NT2/D1 (cell line): ENCODE results near the gene FAM149B1.

Source experiments
- DNase-seq: peaks from one replicate; pipeline ENCODE4 v3.0.0-alpha.2; 2011; ENCODE audit warnings: low read depth, low spot score
- H3K27me3 ChIP-seq: 2 replicates; pipeline ENCODE4 v1.6.0; 2011; ENCODE audit warnings: mild to moderate bottlenecking; ENCODE audit not compliant: insufficient read length, insufficient read depth
- H3K36me3 ChIP-seq: 2 replicates; pipeline ENCODE4 v1.6.1; 2011; ENCODE audit warnings: mild to moderate bottlenecking, low read length, mixed read lengths; ENCODE audit not compliant: insufficient read depth, insufficient read length
- H3K4me1 ChIP-seq: 2 replicates; pipeline ENCODE4 v1.5.1; 2011; ENCODE audit not compliant: insufficient read depth, insufficient read length
- H3K4me3 ChIP-seq: 2 replicates; pipeline ENCODE4 v1.5.1; 2011; ENCODE audit warnings: low read depth; ENCODE audit not compliant: insufficient read length
- H3K9ac ChIP-seq: 2 replicates; pipeline ENCODE4 v1.6.0; 2011; ENCODE audit warnings: low read depth; ENCODE audit not compliant: insufficient read length
- H3K9me3 ChIP-seq: 2 replicates; pipeline ENCODE4 v1.5.1; 2011; ENCODE audit warnings: mild to moderate bottlenecking, low read length; ENCODE audit not compliant: insufficient read depth
- SUZ12 ChIP-seq: IDR thresholded peaks from 2 replicates; pipeline ENCODE4 v1.6.1; 2011; ENCODE audit not compliant: insufficient read length, insufficient read depth; ENCODE audit errors: extremely low read depth
- YY1 ChIP-seq: IDR thresholded peaks from 2 replicates; pipeline ENCODE4 v1.6.1; 2011; ENCODE audit not compliant: insufficient read length, insufficient read depth
- ZNF274 ChIP-seq: IDR thresholded peaks from 2 replicates; pipeline ENCODE4 v1.6.1; 2011; ENCODE audit warnings: mild to moderate bottlenecking, low read depth, low read length

FAM149B1 gene

DNA sequence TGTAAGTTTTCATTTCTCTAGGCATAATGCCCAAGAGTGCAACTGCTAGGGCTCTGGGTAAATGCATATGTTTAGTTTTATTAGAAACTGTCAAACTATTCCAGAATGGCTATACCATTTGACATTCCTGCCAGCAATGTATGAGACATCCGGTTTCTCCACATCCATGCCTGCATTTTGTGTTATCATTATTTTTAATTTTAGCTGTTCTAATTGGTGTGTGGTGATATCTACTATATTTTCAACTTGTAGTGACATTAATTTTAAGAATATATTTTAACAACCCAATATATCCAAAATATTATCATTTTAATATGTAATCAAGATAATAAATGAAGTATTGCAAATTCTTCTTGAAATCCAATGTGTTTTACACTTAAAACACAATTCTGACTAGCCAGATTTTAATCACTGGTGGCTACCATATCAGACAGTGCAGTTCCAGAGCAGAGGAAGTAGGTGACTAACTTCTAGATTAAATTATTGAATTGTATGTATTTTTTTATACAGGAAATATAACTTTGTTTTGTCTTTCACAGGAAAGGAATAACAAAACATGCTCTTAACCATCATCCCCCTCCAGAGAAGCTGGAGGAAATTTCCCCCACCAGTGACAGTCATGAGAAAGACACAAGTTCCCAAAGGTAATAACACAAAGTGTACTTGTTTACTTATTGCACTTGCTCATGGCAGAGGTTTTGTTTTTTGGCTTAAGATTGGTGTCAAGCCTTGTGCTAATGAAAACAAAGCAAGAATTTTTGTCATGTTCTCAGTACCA lies 6.4 kb downstream of the FAM149B1 start:
- no peaks in the 10 kb centered on the region for H3K4me1 ChIP-seq
- no peak overlapping the region for H3K9ac ChIP-seq
- H3K9me3 ChIP-seq: no peaks in the 10 kb centered on the region
- DNase-seq: no peak
- TF ChIP-seq ZNF274 (no peak), SUZ12 (no peak), YY1 (no peak)
- no peaks in the 10 kb centered on the region for H3K27me3 ChIP-seq
- no peak overlapping the region for H3K4me3 ChIP-seq
- H3K36me3 ChIP-seq: peaks cover 7% of the 10 kb centered on the region

DNA sequence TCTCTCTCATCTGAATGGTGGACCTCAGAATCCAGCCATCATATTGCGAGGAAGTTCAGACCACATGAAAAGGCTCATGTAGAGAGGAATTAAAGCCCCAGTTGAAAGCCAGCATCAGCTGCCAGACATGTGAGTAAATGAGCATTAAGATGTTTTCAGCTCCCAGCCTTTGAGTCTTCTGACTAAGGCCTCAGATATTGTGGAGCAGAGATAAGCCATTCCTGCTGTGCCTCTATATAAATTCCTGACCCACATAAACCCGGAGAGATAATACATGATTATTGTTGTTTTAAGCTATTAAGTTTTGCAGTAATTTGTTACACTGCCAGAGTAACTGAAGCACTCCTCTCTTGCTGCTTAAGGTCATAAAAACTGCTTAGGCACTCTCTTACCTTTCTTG lies 14.6 kb downstream of the FAM149B1 start:
- DNase-seq: no peak
- no peaks in the 10 kb centered on the region for H3K4me1 ChIP-seq
- H3K36me3 ChIP-seq: peaks cover 4% of the 10 kb centered on the region
- no peak overlapping the region for H3K4me3 ChIP-seq
- TF ChIP-seq SUZ12: no peak
- no peak for TF ChIP-seq YY1
- TF ChIP-seq ZNF274: no peak
- H3K9me3 ChIP-seq: no peaks in the 10 kb centered on the region
- H3K9ac ChIP-seq: no peak overlapping the region
- no peaks in the 10 kb centered on the region for H3K27me3 ChIP-seq

DNA sequence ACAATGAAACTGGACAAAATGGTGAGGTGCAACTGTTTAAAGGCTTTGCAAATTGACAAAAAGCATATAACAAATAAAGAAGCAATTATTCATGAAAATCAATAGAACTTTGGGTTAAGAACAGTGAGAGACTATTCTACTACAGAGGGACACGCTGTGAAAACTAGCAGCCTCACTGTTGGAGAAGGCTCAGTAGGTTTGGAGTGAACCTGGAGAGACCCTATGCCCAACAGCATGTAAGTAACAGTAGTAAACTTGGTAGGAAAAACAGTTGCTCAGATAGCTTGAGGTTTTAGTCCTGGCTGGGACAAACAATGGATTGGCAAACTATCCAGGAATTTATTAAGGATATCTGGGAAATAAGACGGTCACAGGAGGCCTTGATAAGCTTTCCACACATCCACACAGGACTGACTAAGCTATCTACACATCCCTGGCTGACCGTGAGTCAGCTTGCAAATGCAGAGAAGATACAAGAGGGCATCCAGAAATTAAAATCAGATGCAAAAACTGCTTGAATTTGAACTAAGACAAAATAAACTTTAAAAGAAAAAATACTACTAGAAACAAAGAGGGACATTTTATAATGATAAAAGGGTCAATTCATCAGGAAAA lies 15.9 kb downstream of the FAM149B1 start:
- no peaks in the 10 kb centered on the region for H3K4me1 ChIP-seq
- no peaks in the 10 kb centered on the region for H3K9me3 ChIP-seq
- H3K9ac ChIP-seq: no peak overlapping the region
- no peak for DNase-seq
- H3K36me3 ChIP-seq: peaks cover 4% of the 10 kb centered on the region
- H3K27me3 ChIP-seq: no peaks in the 10 kb centered on the region
- H3K4me3 ChIP-seq: no peak overlapping the region
- no peak for TF ChIP-seq ZNF274
- TF ChIP-seq YY1: no peak
- no peak for TF ChIP-seq SUZ12

DNA sequence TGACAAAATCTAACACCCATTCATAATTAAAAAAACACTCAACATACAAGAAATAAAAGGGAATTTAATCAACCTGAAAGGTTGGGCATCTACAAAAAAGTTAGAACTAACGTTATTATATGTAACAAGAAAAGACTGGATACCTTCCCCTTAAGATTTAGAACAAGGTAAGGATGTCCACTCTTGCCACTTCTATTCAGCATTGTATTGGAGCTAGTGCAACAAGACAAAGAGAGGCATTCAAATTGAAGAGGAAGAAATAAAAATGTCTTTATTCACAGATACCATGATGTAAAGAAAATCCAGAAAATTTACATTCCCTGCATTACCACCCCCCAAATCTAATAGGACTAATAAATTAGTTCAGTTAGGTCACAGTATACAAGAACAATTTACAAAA lies 18.3 kb downstream of the FAM149B1 start:
- no peaks in the 10 kb centered on the region for H3K36me3 ChIP-seq
- no peak for TF ChIP-seq SUZ12
- TF ChIP-seq ZNF274: no peak
- no peaks in the 10 kb centered on the region for H3K9me3 ChIP-seq
- H3K27me3 ChIP-seq: no peaks in the 10 kb centered on the region
- no peak overlapping the region for H3K9ac ChIP-seq
- no peak overlapping the region for H3K4me3 ChIP-seq
- no peak for DNase-seq
- H3K4me1 ChIP-seq: no peaks in the 10 kb centered on the region

DNA sequence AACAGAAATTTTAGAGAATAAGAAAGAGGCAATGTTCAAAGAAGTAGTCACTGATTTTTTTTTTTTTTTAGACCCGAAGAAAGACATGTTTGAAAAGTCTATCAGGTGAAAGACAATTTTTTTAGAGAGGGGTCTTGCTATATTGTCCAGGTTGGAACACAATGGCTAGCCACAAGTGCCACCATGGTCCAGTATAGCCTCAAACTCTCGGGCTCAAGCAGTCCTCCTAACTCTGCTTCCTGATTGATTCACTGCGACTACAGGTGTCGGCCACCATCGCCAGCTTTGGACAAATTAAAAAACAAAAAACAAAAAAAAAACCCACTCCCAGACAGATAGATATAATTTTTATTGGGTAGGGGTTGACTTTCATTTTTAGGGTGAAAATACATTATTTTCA lies 22.3 kb downstream of the FAM149B1 start:
- H3K4me1 ChIP-seq: no peaks in the 10 kb centered on the region
- TF ChIP-seq ZNF274 (no peak), YY1 (no peak), SUZ12 (no peak)

DNA sequence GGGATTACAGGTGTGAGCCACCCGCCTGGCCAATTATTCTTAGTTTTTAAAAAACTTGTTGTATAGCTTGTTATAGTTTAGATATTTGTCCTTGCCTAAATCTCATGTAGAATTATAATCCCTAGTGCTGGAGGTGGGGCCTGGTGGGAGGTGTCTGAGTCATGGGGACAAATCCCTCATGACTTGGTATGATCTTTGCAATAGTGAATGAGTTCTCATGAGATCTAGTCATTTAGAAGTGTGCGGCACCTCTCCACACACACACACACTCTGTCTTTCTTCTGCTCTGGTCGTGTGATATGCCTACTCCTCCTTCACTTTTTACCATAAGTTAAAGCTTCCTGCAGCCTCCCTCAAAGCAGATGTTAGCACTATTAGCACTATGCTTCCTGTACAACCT lies 37.2 kb downstream of the FAM149B1 start:
- H3K9ac ChIP-seq: no peak overlapping the region
- no peak for DNase-seq
- TF ChIP-seq YY1 (no peak), SUZ12 (no peak), ZNF274 (no peak)
- H3K9me3 ChIP-seq: peaks cover 31% of the 10 kb centered on the region; the same call in 1 of the 2 replicates
- H3K36me3 ChIP-seq: peaks cover 3% of the 10 kb centered on the region
- H3K27me3 ChIP-seq: no peaks in the 10 kb centered on the region
- no peaks in the 10 kb centered on the region for H3K4me1 ChIP-seq
- H3K4me3 ChIP-seq: no peak overlapping the region

More for the DNA sequence above, 22.3 kb downstream of the FAM149B1 start:
- H3K36me3 ChIP-seq: peaks cover 3% of the 10 kb centered on the region
- no peaks in the 10 kb centered on the region for H3K9me3 ChIP-seq
- no peak for DNase-seq
- H3K27me3 ChIP-seq: no peaks in the 10 kb centered on the region
- no peak overlapping the region for H3K9ac ChIP-seq
- no peak overlapping the region for H3K4me3 ChIP-seq

DNA sequence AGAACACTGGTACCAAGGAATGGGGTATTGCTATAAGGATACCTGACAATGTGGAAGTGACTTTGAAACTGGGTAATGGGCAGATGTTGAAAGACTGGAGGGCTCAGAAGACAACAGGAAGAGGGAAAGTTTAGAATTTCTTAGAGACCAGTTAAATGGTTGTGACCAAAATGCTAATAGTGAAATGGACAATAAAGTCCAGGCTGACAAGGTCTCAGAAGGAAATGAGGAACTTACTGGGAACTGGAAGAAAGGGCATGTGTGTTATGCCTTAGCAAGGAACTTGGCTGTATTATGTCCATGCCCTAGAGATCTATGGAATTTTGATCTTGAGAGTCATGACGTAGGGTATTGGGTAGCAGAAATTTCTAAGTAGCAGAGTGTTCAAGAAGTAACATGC lies 38.0 kb downstream of the FAM149B1 start:
- Histone ChIP-seq H3K9me3 (peaks cover 31% of the 10 kb centered on the region; the same call in 1 of the 2 replicates), H3K4me1 (no peaks in the 10 kb centered on the region), H3K4me3 (no peak overlapping the region), H3K36me3 (peaks cover 3% of the 10 kb centered on the region), H3K27me3 (no peaks in the 10 kb centered on the region), H3K9ac (no peak overlapping the region)
- TF ChIP-seq ZNF274 (no peak), YY1 (no peak), SUZ12 (no peak)
- no peak for DNase-seq
